HG02885 (cell line): ENCODE data around the gene PXYLP1.
"Not testable (repeated sequence)": the region's sequence is repeated elsewhere in the genome, so short reads cannot be mapped to it uniquely, and the experiment has no call there.

Experiments used
- ATAC-seq: cut with Tn5 transposase; IDR thresholded peaks from one replicate; pipeline ENCODE4 v1.9.1; 2021; ENCODE audit warnings: mild to moderate bottlenecking; ENCODE audit not compliant: unreplicated experiment, poor library complexity

Gene PXYLP1

DNA sequence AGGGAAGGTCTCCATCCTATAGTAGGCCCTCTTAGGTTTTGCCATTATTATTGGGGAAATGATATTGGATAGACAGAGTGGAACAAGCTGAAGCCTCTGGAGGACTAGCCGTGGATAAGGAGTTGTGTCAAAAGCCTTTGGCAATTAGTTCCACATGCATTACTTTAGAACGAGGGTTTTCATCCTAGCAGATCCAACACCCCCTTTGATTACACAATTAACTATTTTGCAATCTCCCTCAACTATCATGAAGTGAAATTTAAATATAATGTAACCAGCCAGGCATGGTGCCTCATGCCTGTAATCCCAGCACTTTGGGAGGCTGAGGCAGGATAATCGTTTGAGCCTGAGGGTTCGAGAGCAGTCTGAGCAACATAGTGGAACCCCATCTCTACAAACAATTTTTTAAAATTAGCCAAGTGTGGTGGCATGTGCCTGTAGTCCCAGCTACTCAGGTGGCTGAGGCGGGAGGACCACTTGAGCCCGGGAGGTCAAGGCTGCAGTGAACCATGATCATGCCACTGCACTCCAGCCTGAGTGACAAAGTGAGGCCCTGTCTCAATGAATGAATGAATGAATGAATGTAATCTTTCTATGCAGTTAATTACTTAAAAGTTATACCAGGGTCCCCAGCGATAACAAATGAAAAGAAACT lies 56.8 kb downstream of the PXYLP1 start:
- no peak for ATAC-seq

DNA sequence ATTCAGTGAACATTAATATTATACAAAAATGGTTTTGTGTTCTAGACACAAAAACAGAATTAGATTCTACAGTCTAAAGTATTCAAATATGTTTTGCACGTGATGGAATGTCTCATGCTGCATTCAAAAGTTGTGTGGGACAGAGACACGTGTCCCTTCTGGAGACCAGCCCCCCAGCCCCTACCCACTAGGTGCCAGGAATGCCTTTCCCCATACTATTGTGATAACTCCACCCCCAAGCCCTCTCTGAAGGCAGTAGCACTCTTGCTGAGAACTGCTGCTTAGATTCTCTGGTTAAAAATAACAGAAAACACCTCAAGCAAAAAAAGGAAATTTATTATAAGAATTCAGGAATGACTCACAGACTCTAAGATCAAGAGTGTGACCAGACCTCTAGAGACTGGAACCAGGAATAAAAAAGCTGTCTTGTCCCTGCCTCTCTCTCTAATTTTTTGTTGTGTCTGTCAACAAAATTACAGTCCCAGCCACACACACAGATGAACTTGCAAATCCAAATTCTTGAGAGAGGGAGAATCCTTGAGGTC lies 57.7 kb downstream of the PXYLP1 start:
- no peak for ATAC-seq

DNA sequence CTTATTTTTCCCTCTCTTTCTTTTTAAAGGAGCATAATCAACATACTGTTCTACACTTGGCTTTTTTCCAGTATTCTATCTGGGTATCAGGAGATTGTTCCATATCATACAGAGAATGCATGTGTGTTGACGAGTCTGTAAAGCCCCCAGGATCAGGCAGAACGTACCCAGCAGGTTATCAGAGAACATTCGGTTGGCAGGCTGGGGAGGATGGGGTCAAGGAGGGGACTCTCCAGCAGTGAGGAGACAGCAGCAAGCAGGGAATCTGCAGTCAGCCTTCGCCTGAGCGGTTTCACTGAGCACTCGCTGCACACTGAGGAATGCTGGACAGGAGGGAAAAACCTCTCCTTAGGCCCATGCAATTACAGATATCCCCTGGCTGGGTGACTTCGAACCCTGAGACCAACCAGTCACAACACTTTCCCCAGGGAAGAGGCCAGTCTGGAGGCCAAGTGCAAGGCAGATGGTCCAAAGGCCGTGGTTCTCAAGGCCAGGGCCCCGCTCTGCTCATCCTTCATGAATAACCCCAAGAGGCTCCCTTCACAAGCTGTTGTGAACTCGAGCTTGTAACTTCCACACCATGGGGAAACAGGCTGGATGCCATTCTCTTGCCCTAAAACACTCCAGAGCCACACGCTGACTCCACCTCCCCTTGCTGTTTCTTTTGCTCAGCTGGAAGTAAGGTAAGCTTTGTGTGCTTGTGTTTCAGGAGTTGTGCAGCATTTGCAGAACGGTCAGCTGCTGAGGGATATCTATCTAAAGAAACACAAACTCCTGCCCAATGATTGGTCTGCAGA lies 60.1 kb downstream of the PXYLP1 start:
- no peak for ATAC-seq

DNA sequence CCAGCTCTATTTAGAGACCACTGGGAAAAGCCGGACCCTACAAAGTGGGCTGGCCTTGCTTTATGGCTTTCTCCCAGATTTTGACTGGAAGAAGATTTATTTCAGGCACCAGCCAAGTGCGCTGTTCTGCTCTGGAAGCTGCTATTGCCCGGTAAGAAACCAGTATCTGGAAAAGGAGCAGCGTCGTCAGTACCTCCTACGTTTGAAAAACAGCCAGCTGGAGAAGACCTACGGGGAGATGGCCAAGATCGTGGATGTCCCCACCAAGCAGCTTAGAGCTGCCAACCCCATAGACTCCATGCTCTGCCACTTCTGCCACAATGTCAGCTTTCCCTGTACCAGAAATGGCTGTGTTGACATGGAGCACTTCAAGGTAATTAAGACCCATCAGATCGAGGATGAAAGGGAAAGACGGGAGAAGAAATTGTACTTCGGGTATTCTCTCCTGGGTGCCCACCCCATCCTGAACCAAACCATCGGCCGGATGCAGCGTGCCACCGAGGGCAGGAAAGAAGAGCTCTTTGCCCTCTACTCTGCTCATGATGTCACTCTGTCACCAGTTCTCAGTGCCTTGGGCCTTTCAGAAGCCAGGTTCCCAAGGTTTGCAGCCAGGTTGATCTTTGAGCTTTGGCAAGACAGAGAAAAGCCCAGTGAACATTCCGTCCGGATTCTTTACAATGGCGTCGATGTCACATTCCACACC lies 60.9 kb downstream of the PXYLP1 start:
- ATAC-seq: no peak

DNA sequence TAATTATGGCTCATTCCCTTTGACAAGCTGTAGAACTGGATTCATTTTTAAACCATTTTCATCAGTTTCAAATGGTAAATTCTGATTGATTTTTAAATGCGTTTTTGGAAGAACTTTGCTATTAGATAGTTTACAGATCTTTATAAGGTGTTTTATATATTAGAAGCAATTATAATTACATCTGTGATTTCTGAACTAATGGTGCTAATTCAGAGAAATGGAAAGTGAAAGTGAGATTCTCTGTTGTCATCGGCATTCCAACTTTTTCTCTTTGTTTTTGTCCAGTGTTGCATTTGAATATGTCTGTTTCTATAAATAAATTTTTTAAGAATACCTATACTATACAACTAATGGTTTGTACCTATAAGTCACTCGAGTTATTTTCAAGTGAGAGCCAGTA lies 62.7 kb downstream of the PXYLP1 start:
- ATAC-seq: no peak

DNA sequence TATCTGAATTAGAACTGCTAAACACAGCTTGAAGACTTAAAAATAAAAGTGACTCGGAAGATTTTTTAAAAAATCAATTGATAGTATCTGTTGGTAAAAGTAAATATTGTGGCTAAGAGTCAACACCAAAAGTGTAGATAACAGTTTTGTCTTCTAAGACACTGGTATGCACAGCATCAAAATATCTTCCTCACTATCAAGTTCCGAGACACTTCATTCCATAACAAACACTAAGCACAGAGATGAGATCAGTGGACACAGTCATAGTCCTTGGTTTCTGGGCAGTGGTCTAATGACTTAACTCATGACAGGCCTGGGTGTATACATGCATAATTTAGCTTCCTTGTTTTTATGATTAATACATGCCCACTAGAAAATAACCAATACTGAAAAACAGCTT lies 63.2 kb downstream of the PXYLP1 start:
- ATAC-seq: no peak

DNA sequence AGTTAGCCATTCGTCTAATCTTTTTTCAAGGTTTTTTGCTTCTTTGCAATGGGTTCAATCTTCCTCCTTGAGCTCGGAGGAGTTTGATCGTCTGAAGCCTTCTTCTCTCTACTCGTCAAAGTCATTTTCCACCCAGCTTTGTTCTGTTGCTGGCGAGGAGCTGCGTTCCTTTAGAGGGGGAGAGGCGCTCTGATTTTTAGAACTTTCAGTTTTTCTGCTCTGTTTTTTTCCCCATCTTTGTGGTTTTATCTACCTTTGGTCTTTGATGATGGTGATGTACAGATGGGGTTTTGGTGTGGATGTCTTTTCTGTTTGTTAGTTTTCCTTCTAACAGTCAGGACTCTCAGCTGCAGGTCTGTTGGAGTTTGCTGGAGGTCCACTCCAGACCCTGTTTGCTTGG lies 68.8 kb downstream of the PXYLP1 start:
- ATAC-seq: not testable (repeated sequence)

DNA sequence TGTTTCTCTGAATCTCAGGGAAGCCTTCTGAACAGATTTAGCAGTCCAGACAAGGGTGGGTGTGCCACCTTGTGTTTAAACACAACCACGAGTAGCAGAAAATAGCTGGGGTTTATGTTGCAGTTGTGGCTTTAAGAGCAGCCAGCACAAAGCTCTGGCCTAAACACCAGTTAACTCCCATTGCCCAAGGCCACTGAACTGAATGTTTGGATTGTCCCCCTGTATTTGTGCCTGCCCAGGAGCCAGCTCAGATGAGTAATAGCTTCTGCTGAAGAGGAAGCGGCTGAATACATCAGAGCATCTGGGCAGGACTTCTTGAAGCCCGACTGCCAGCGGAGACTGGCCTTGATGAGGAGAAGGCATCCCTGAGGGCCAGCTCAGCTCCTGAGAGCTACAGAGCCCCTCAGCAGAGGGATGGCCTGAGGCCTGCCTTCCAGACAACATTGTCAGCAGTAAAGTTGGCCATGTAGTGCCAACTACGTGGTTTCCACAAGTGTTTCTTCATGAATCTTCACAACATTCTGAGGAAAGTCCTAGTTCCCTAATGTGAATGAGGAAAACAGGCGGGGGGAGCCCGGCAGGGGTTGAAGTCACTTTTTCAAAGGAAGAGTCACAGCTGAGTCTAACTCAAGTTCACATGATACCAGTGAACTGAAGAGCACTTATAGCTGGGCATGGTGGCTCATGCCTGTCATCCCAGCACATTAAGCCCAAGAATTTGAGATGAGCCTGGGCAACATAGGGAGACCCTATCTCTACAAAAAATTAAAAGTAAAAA lies 70.9 kb downstream of the PXYLP1 start:
- ATAC-seq: no peak

DNA sequence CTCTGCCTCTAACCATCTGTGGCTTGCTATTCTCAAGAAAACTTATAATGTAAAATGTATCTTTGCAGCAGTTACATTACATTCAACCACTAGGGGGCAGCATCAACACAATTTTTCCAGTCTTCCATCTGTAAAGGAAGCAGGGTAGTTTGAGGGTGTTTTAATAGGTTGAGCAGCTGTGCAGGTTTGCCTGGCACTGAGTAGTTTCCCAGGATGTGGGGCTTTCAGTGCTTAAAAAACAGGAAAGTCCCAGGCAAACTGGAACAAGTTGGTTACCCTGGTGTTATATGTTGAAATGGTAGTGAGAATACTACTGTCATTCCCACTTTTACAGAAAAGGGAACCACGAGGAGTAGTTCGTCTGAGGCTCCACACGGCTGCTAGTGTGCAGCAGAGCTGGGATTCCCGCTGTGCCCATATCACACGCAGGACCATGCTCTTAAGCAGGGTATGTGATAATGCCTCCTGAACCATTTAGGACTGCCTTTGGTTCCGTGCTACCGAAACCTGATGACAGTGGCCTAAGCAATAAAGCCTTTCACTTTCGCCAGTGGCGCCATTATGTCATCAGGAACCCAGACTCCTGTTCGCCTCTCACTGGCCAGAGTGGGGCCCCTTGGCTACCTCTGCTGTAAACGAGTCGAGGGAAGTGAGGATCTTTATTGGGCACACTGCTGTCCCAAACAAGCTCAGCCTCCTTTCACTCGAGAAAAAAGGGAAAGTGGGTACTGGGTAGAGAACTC lies 72.0 kb downstream of the PXYLP1 start:
- peak; percentile 83 for ATAC-seq

DNA sequence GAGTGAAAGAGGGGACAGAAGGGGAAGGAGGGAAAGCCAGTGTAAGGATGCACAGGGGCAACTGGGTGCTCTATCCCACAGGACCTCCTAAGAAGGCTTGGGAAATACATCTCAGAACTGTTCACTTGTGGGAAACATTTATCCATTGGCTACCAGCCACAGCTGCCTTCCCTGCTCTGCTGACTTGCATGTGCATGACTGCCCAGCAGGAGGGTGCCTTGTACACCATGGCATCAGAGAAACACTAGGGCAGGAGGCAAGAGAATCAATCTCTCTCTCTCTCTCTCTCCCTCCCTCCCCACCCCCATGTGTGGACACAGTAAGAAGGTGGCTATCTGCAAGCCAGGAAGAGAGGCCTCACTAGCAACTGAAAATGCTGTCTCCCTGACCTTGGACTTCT lies 73.8 kb downstream of the PXYLP1 start:
- ATAC-seq: no peak

DNA sequence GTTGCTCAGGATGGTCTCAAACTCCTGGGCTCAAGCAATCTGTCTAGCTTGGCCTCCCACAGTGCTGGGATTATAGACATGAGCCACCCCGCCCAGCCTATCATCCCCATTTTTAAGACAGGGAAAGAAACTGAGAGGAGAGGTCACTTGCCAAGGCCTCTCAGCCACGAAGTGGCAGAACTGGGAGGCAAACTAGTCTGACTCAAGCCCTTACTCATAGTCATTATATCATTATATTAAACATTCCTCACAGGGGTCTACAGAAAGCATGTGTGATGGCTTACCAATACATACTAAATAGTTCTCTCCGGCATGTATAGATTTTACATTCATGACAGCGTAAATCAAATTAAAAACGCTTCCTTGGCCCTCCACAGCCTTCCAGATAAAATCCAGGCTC lies 74.7 kb downstream of the PXYLP1 start:
- no peak for ATAC-seq

DNA sequence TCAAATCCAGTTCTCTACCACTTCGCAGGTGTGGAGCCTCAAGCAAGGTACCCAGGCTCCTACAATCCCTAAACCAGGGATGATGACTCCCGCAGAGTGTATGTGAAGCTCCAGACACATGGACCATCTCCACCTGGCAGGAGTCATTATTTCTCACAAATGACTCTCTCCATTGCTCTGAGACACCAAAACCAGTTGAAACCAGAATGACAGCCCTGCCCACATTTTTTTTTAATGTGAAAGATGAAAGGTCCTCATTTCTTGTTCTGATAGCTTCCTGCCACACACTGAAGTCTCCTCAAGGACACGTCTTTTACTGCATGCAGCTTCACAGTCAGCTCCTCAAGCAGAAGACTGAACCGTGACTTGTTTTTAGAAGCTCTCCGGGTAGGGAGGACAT lies 75.3 kb downstream of the PXYLP1 start:
- no peak for ATAC-seq

DNA sequence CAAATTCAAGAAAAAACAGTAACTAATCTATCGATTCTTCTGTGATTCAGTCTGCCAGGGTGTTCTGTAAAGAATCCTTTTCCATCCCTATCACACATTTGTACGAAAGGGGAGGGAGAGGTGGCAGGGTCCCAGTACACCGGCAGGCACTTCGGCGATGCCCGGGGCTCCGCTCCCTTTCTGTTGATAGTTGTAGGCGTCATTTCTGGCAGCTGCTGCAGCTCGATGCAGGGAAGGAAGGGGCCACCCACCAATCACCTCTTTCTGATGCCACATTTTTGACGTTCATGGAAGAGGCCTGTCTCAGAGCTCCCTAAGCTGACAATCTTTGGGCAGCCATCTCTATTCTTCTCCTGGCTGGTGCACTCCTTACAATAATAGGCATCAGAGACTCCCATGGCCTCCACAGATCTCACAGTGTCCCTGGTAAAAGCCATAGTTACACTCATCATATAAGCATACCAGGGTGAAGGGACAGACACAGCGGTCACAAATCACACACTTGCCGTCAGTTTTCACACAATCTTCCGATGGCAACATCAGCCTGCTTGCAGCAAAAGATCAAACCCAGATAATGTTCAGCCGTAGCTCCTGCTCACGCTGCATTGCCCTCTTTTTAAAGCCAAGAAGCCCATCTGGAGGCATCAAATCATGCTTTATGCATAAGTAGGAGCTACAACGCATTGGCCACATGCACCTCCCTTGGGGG lies 75.9 kb downstream of the PXYLP1 start:
- no peak for ATAC-seq

DNA sequence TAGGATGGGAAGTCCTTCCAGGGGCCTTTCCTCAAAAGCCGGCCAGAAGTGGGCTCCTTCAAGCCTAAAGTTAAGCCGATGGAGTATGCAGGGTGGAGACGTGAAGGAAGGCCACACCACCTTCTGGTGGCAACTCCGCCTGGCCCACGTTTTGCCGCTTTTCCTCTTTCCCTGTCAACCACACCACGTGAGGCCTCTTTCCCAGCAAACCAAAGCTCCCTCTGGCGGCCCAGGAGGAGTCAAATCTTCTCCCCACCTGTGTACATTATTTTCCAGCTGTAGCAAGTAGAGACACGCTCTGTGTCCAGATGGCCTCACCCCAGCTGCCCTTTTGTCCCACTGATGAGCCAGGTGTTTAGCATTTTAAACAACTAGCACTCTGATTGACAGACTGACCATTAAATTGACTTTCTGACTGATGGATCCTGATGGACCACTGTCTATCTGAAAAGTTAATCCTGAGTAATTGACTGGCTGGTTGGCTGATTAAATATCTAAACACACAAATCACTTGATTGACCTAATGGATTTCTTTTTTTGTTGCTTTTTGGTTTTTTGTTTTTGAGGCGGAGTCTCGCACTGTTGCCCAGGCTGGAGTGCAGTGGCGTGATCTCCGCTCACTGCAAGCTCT lies 77.1 kb downstream of the PXYLP1 start:
- ATAC-seq: no peak

DNA sequence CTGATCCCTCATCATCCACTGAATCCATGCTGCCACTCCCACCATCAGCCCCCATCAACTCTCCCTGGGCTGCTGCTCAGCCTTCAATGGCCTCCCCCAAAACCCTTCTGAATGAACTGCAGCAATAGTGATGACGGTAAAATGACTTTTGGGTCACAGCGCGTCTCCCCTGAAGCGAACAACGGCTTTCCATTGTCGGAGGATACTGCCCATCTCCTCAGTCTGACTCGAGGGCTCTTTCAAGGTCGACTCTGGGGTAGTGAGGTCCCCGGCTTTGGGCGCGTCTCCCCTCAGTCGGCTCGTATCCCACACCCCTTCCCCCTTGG lies 79.5 kb downstream of the PXYLP1 start:
- ATAC-seq: no peak

DNA sequence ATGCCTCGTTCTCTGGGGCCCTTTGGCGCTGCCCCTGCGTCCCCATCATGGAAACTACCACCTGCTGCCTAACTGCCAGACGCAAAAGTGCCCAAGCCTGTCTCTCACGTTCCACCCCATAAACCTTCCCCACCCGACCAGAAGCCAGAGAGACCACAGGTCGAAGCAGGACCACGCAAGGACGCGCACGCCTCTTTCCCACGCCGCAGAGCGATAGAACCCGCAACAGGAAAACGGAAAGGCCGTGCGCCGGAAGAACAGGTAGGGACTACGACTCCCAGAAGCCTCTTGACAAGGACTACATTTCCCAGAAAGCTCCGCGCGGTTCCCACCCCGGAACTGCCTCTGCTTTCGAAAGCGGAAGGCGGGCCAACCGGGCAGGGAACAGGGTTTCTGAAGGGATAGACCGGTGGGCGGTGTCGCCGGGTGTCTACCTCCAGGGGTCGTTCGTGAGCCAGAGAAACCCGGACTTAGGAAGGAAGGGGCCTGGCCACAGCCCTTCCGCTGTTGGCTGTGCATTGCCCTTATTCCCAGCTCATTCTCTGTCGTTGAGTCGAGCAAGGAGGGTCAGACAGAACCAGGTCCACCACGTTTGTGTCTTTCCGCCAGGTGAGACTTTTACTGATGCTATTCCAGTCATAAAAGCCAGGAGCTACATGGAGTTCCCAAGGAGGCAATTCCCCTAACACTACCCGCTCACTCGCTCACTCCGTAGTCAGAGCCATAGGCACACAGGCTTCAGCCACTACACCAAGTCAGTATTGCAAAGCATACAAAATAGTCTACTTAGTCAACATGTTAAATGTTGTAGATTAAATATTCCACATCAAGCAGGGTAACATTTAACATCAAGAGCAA lies 80.1 kb downstream of the PXYLP1 start:
- ATAC-seq: peak; percentile 98

DNA sequence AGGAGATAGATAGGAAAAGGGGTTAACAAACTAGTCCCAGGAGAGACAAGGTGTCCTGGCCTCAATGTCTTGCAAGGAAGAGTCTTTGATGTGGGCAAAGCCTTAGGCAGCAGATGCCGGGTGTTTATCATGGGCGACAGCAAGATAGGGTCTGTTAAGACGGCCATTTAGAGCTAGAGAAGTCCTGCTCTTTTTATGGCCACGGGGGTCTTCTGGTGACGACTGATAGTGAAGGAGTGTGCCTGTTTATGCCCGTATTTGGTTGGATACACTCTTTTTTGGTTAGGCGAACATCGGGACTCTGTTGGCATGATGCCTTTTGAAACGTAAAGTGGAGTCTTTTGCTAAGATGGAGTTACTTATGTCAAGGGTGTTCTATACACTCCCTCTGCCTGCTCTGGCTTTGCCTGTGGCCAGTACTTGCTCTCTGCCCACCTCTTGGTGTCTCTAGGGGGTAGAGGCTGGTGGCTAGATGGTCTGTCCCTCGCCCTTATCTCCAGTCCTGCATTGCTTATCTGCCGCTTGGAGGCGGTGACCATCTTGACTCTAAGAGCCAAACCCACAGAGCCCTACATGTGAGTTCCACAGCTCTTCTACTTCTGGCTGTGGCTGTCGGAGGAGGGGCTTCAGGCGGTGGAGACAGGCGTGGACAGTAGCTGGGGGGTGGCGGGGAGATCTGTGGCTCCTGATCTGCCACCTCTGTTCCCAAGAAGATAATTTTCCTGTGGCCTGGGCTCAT lies 80.9 kb downstream of the PXYLP1 start:
- no peak for ATAC-seq
